ENCODE results near the gene MYO1H. TPM values are rescaled to one million over a fixed set of nuclear protein-coding genes. Genes with fewer than 3 reads are reported as not detected.

The MYO1H gene
- total RNA-seq, 2 experiments from 2014 or later, result not detected

- no peaks in the 10 kb centered on the region for H3K4me1 ChIP-seq (ENCODE audit: insufficient read depth, low read length)
- H3K27ac ChIP-seq (ENCODE audit: low read depth in 1 of 2, low read length in 2 of 2), result no peak overlapping the region
- no peaks in the 10 kb centered on the region for H3K27me3 Mint-ChIP-seq
- H3K4me3 ChIP-seq (ENCODE audit: low read length), result no peak overlapping the region
- ChIA-PET POLR2A (no interaction called here), CTCF (no interaction called here)
- intact Hi-C loops (cut with DNase I, micrococcal nuclease), result no loop called here
- no peaks in the 10 kb centered on the region for H3K9me3 ChIP-seq (ENCODE audit: control insufficient read depth in 1 of 2, insufficient read depth in 1 of 2, low read length in 2 of 2)
- peaks cover 87% of the 10 kb centered on the region for H3K36me3 ChIP-seq (ENCODE audit: insufficient read depth, low read length)
- TF ChIP-seq CTCF (IDR thresholded peaks at IDR 0.05), result no peak
- no peak for DNase-seq
- H3K27ac Mint-ChIP-seq, result no peak overlapping the region
- no peaks in the 10 kb centered on the region for H3K27me3 ChIP-seq (ENCODE audit: control insufficient read depth in 1 of 2, insufficient read depth in 2 of 2, low read length in 2 of 2)
- H3K4me3 Mint-ChIP-seq, result no peak overlapping the region
- no peaks in the 10 kb centered on the region for H3K4me1 Mint-ChIP-seq (ENCODE audit: low read depth)
- no peaks in the 10 kb centered on the region for H3K9me3 Mint-ChIP-seq
- no peak for ATAC-seq (ENCODE audit: poor library complexity)
- peaks cover 97% of the 10 kb centered on the region for H3K36me3 Mint-ChIP-seq (ENCODE audit: low read depth)
Observed at GRCh38 chr12:109497675-109498074, 150.0 kb downstream of the MYO1H start.

Other genes with a start within 250 kb of the MYO1H start
- gene ACACB, start 231.3 kb upstream of the MYO1H start, total RNA-seq, result 10 to 100 TPM; 30.3 to 32.2 TPM
- not detected for gene FOXN4, start 38.6 kb upstream of the MYO1H start, total RNA-seq
- 10 to 100 TPM; 24.2 to 26.1 TPM for gene KCTD10, start 129.4 kb downstream of the MYO1H start, total RNA-seq
- 10 to 100 TPM; 17.2 to 19.9 TPM for gene UBE3B, start 129.7 kb downstream of the MYO1H start, total RNA-seq
- gene MMAB, start 225.6 kb downstream of the MYO1H start, total RNA-seq, result 1 to 10 TPM; 8.6 to 9.2 TPM
- gene MVK, start 225.9 kb downstream of the MYO1H start, total RNA-seq, result 1 to 10 TPM; 8.2 to 8.4 TPM